PFSK-1 (cell line): ENCODE measurements around the gene AQP10.

Source experiments
- POLR2AphosphoS5 ChIP-seq: IDR thresholded peaks from 2 replicates; pipeline ENCODE4 v1.6.1; 2012; ENCODE audit warnings: low read depth, mild to moderate bottlenecking, control low read depth, low read length, moderate library complexity
- REST ChIP-seq, 2 experiments: IDR thresholded peaks; 2 replicates each; pipeline versions ENCODE4 v1.6.1 to v1.8.0; 2011 to 2012; ENCODE audit warnings: low read depth in 2 of 2, low read length in 2 of 2, control low read depth in 1 of 2, inconsistent platforms in 1 of 2, mild to moderate bottlenecking in 1 of 2, moderate library complexity in 1 of 2; ENCODE audit not compliant: insufficient read depth in 1 of 2

DNA sequence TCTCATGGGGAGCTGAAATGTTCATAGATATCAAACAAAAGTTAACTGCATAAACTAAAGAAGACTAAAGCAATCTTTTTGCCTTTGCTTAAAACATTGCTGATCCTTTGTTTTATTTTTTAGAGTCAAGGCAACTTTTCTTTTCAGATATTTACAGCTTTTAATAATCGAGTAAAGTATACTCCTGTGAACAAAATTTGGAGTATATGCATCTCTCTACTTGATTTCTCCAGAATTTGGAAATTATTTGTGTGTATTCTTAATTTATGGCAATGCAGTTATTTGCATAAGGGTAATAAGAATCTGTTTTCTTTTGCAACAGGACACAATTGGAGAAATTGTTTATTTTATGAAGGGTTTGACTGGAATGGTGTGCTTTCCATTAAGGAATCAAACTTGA lies 4.2 kb upstream of the AQP10 start:
- TF ChIP-seq POLR2AphosphoS5 (no peak), REST (IDR thresholded peaks at IDR 0.05; ENCODE audit: insufficient read depth in 1 of 2, low read depth in 2 of 2, low read length in 2 of 2) (no peak)
